ENCODE measurements around the gene TXNRD2.

TXNRD2 gene

DNA sequence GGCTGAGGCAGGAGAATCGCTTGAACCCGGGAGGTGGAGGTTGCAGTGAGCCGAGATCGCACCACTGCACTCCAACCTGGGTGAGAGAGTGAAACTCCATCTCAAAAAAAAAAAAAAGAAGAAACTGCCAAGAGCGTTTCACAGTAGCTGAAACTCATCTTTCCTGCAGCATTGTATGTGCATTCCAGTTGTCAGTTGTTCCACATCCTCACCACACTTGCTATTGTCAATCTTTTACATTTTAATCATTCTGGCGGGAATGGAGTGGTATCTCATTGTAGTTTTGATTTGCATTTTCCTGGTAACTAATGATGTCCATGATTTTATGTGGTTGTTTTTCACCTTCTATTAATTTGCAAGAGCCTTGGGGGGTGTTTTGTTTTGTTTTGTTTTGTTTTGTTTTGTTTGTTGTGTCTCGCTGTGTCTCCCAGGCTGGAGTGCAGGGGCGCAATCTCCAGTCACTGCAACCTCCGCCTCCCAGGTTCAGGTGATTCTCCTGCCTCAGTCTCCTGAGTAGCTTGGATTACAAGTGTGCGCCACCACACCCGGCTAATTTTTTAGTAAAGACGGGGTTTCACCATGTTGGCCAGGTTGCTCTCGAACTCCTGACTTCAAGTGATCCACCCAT lies 78.9 kb downstream of the TXNRD2 start:
- DNase-seq (ENCODE audit: low spot score): no peak

DNA sequence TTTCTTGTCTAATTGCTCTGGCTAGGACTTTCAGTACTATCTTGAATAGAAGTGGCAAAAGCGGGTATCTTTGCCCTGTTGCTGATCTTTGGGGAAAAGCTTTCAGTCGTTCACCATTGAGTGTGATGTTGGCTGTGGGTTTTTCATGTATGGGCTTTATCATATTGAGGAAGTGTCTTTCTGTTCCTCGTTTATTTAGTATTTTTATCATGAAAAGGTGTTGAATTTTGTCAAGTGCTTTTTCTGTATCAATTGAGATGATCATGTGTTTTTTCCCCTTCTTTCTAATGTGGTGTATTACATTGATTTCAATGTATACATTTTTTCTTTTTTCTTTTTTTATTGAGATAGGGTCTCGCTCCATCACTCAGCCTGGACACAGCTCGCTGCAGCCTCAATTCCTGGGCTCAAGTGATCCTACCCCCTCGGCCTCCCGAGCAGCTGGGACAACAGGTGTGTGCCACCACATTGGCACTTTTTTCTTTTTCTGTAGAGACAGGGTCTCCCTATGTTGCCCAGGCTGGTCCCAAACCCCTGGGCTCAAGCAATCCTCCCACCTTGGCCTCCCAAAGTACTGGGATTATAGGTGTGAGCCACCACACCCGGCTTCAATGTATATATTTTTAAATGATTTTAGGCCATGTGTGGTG lies 81.6 kb downstream of the TXNRD2 start:
- no peak for DNase-seq (ENCODE audit: low spot score)

DNA sequence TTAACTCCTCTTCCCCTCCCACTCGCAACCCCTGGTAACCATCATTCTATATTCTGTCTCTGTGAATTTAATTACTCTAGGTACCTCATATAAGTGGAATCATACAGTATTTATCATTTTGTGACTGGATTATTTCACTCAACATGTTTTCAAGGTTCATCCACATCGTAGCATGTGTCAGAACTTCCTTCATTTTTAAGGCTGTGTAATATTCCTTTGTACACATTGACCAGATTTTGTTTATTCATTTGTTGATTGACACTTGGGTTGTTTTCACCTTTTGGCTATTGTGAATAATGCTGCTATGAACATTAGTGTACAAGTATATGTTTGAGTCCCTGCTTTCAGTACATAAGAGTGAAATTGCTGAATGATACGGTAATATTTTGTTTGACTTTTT lies 84.2 kb downstream of the TXNRD2 start:
- no peak for DNase-seq (ENCODE audit: low spot score)

DNA sequence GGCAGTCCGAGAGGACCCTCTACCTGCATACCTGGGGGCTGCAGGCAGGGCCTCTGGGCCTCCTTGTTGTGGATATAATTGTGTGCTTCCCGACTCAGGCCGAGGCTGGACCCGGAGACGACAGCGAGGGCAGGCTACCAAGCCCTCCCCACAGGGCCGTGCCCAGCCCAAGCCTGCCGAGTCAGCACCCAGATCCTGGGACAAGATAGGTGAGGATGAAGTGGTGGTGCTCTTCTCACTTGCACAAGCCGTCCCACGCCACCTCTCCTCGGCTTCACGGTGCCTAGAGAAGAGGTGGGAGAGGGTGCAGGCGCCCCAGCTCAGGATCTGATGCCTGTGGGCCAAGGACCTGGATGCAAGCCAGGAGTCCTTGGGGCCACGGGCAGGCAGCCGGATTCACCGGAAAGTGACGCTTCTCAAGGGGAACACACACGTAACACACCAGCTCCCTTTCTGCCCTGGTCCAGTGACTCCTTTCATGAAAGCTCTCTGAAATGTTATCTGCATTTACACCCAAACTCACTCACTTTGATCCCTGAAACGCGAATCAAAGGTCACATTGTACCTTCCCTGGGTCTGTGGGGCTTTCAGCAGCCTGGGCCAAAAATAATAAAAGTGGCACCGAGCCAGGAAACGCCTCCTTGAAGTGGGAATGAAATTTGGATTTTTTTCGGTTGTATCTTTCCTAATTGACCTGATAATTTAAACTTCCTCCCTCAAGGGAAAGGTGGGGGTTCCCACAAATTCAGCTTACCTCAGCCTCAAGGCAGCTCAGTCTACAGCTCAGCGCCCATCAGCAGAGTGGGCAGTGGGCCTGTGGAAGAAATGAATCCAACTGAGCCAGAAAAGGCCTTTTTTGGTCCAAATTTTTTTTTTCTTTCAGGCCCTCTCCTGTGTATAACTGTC lies 85.9 kb downstream of the TXNRD2 start:
- peak; percentile 90 for DNase-seq (ENCODE audit: low spot score)

DNA sequence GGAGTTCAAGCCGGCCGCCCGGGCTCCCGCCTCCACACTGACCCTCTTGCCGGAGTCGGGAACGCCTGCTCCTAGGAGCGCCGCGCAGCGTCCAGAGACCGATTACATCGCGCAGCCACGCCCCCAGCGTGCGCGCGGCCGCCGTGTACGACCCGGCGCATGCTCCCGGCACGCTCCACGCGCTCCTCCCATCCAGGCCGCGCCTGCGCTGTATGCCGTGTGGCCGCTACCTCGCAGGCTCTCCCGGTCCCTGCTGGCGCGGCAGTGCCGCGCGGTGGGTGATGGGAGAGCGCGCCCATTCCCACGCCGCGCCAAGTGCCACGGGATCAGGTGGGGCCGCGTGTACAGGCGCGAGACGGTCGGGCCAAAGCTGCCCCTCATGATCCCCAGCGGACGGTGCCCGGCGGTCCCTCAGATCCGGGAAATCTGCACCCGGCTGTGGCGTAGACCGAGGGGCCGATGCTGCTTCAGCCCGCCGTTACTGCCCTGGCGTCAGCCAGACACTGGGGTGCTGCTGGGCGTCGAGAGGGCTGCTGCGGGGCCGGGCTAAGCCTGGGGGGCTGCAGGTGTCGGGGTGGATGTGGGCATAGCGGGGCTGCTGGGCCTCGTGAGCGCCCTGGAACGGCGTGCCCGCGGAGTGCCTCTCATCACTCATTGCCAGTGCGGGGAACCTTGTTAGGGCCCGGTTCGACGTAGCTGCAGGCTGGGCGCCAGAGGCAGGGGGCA lies 86.7 kb downstream of the TXNRD2 start, which contains the start of the genes GNB1L and RTL10:
Gene GNB1L (minus strand): TSS at position 97 of the 726 bp plus-strand sequence. CDS start 33,519 bp downstream, outside the sequence.
Gene RTL10 (minus strand): TSS at position 97 of the 726 bp plus-strand sequence. CDS start 2,613 bp downstream, outside the sequence.
- peak; percentile 97 for DNase-seq (ENCODE audit: low spot score)

DNA sequence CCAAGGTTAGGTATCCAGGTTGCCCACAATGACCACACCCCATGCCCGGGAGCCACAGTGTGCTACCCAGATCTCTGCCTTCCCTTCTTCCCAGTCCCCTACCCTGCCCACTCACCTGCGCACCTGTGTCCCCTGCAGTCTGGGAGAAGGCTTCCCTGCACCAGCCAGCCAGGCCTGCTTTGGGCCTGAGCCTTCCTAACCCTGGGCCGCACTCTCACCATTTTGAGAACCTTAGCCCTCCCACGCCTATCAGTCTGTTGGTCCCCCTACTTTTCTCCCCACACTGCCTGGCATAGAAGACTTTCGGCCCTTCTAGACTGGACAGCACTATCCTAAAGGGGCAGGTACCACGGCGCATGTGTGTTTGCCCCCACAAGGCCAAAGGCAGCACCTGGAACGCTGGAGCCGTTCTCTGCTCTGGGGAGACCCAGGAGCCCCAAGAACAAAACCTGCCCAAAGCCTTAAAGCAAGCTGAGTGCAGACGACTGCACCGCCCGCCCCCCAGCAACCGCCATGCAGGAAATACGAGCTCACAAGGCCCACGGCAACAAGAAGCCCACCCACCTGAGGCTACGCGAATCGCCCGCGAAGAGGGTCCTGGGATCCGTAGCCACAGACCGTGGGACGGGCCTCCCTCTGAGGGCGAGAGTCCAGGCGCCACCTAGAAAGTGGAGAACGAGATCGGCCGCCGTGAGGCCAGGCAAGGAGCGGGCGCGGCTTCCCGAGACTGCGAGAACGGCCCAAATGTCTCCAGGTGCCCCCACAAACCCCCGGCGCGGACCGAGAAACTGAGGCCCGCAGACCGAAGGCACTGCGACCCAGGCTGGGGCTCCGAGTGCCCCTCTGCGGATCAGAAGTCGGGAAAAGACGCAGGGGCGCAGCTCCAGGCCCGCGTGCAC lies 87.5 kb downstream of the TXNRD2 start:
- peak; percentile 25 for DNase-seq (ENCODE audit: low spot score)

DNA sequence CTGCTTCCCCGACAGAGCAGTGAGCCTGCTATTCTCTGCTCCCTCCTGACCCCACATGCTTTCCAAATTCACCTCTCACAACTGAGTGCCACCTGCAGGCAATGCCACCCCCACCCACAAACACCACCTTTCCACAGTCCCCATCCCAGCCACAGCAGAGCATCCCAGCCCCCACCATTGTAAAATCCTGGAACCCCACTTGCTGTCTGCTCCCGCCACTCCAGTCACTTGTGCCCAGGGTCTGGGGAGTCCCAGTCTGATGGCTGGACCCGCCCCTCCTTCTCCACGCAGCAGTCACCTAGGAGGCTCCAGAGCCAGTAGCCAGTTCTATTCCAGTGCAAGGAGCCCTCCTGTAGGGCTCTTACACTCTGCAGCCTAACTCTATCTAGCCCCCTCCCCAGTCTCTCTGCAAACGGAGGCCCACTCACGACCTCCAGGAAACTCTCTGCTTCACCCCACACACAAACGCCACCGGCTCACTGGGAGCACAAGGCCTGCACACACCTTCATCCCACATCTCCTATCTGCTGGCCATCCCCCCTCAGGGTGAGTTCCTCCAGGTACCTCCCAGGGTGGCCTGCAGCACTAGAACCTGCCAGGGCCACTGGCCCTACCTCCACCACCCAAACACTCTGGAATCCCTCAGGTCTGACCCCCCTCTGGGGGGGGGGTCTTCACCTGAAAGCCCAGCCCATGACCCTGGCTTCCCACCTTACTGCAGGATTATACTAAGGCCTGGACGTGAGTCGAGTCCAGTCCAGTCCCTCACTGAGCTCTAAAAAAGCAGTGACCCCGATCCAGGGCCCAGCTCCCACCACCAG lies 88.3 kb downstream of the TXNRD2 start:
- DNase-seq (ENCODE audit: low spot score): no peak

DNA sequence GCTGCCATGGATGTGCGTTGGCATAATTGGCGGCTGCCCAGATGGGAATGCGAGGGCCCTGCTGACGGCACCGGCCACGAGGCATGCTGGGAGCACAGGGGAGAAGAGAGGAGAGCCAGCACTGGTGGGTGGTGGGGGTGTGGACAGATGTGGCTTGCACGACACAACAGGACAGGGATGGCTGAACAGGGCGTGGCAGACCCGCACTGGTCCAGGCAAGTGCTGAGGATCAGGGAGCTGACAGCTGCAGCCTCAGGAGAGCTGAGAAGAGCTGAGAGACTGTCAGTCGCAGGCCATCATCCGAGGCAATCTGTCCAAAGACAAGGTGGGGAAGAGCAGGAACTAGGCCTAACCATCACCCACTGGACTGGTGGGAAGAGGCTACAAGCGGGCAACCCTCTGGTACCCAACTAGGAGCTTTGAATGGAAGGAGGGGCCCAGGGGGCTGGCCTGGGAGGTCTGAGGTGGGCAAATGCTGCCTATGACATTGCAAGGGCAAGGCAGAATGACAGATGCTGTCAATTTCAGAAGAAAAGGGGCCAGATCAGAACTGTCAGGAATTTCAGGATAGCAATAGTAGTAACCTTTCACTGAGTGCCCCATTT lies 89.3 kb downstream of the TXNRD2 start:
- DNase-seq (ENCODE audit: low spot score): no peak

DNA sequence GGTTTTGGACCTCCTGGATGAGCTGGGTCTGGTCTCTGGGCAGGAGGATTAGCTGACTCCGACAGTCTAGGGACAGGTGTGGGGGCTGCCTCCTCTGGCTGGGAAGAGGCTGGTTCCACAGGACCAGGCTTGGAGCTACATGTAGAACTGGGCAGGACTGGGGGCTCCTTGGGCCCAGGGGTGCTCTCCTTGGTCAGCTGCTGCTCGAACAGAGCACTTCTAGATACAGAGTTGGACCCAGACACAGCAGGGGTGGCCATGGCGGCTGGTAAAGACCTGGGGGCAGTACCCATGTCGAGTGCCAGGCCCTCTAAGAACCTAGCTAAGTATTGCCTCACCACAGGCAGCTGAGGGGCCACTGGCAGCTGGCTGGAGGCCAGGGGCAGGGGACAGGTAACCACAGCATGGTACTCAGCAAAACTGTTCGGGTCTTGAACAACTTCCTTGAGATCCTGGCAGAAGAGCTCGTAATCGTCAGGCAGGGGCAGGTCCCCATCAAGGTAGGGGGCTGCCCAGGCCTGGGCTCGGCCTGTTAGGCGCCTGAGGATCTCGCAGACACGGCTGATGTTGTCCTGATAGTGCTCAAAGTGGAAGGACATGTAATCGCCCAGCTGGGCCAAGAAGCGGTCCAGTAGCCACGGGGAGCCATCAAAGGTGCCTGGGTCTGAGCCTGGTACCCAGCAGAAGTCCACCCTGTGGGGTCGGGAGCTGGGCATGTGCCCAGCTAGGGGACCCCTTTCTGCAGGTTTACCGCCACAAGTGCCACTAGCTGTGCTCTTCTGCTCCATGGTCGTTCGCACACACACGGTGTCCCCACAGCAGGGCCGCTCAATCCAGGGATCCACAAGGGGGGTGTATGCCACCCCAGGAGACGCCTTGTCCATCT lies 90.1 kb downstream of the TXNRD2 start:
- no peak for DNase-seq (ENCODE audit: low spot score)

DNA sequence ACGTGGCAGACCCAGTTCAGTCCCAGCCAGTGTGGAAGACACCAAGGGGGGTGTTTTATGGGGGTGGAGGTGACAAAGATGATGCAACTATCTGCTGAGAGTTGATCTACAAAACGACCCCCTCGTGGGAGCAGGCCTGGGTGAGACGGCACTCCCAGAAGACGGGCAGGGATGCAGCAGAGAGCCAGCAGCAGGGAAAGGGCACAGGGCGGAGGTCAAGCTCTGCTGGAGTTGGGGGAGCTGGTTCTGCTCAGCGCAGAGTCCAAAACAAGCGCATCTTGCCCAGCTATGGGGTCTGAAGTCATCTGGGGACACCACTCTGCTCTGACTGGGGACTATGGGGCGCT lies 90.9 kb downstream of the TXNRD2 start:
- DNase-seq (ENCODE audit: low spot score): no peak

DNA sequence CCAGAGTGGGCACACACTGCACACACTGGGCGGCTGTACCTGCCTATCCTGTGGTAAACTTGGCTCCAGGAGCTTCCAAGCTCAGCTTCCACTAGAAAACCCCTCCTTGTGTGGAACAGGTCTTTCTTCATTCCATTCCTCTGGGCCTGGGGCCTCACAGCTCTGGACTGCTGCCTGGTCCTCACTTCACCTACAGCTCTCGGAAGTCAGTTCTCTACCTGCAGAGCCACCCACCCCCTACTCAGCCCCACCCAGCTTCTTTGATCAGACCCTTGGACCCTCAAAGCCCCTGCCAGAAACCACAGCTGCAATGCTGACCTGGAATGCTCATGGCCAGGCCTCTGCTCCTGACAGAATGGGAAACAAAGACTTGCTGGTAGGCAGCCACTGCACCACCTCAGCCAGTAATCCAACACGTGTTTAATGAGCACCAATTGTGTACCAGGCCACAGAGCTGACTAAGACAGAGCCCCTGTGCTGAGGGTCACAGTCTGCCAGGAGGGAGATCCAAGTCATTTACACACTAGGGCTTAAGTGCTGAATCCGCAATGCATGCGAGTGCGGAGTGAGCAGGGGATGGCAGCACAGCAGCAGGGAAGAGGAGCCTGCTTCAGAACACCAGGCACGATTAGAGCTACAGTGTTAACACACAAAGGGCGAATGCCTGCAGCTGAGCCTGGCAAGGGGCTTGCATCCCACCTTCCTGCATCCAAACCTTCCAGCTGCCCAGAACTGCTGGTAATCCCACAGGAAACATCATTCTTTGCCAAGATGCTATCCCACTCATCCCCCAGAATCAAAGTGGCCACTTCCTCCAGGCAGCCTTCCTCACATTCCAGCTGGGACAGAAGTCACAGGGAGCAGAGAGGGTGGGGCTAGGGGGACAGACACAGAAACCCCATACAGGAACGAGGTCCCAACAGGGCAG lies 91.5 kb downstream of the TXNRD2 start:
- no peak for DNase-seq (ENCODE audit: low spot score)

DNA sequence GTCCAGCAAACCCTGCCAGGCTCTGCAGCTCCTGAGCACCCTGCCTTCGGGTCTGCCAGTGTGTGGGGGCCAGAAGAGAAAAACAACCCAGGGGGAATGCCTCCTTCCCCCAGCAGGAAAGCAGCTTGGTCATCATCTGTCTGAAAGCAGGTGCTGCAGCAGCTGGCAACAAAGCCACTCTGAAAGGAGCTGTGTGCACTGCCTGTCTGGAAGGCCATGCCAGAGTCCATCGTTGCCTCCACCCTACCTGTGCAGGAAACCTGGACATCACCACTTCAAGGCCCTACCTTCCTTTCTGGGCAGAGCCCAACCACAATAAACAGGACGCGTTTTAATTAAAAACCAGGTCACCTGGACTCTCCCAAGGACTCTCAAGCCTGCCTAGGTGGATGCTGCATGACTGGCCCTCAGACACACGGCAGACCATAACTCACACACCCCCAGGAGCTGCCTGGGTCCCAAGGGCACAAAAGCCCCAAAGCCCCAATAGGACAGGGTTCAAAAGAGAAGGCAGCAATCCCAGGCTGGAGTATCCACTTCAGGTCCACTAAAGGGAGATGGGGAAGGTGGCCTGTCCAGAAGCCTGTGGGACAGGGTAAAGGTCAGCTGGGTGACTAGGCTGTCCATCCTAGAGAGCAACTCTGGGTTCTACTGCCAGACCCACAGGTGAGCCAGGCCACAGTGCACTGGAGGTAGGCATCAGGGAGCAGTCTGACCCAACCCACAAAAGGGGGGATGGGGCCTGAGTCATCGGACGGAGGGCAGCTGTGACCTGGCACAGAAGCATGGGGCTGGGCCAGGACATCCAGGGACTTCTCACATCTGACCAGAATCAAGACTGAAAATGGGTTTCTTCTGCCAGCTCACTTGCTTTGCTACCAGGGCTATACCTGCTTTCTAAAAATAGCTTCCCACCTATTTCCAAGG lies 93.1 kb downstream of the TXNRD2 start:
- no peak for DNase-seq (ENCODE audit: low spot score)

DNA sequence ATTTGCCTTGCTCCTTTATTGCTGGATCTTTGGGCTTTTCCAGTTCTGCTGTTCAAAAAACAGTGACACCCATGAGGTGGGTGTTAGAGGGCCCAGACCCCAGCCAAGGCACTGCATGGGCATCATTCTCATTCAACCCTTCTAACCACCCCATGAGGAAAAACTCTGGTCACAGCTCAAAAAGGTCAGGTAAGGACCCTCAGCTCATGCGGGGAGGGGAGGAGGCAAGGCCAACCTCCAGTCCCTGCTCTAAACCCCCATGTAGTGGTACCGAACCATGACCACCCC lies 94.3 kb downstream of the TXNRD2 start:
- DNase-seq (ENCODE audit: low spot score): no peak

DNA sequence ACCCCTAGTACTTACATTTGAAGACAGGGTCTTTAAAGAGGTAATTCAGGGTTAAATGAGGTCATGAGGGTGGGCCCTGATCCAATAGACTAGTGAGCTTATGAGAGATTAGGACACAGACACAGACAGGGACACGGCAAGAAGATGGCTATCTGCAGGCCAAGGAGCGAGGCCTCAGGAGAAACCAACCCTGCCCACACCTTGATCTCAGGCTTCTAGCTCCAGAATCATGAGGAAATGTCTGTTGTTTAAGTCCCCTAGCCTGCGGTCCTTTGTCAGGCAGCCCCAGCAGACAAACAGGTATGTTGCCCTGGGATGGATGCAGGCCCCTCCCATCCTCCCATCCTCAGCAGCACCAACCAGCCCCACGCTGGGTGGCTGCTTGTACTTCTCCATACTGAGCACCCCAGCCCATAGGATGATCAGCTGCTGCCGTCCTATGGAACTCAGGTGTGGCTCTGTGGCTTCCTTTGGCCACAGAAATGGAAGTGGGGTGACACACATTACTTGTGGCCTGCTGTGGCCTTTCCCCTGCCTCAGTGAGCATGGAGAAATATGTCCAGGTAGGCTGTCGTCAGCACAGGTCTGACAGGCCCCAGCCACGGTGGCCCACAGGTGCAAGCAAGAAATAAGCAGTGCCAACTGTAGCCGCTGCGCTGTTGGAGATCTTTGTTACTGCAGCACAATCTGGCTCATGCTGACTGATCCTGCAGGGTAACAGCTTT lies 94.8 kb downstream of the TXNRD2 start:
- DNase-seq (ENCODE audit: low spot score): no peak

DNA sequence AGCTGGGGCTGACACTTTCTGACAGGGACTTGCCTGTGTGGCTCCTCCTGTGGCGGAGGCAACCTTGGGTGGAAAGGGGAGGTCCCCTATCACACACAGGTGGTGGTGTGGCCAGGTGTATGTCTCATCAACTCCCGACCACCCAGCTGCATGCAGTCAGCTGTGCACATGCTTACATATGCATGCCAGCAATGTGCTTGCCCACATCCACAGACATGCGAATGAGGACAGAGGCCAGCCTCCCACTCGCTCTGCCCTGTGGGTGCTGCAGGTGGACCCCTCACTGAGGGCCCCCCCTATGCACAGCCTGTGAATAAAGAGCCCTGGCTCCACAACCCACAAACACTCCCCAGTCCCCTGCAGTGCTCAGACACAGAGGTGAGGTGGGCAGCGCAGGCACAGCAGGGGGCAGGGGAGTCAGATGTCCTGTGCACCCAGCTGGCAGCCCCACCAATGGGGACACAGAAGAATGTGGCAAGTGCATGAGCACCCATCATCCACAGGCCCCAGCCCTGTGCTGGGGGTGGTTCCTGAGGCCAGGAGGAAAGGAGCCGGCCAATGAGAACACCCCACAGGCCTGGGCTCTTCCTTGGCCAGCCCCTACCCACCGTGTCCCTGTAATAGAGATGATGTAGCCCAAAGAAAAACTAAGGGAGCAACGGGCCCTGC lies 96.4 kb downstream of the TXNRD2 start:
- no peak for DNase-seq (ENCODE audit: low spot score)
